Type B pancreatic cell (in vitro differentiated cells): ENCODE data around the gene RNF180. TPM values are rescaled to one million over a fixed set of nuclear protein-coding genes. Genes with fewer than 3 reads are reported as not detected.

ENCODE experiments used
- DNase-seq: peaks from one replicate; pipeline ENCODE4 v3.0.0; 2021; ENCODE audit warnings: mixed read lengths; ENCODE audit not compliant: unreplicated experiment; ENCODE audit errors: extremely low spot score
- H3K27ac Mint-ChIP-seq: 2 replicates; pipeline ENCODE4 v1.8.0; 2021; ENCODE audit warnings: mild to moderate bottlenecking, mixed read lengths
- H3K27me3 Mint-ChIP-seq: 2 replicates; pipeline ENCODE4 v1.8.0; 2021; ENCODE audit warnings: mixed read lengths
- H3K36me3 Mint-ChIP-seq: 2 replicates; pipeline ENCODE4 v1.8.0; 2021; ENCODE audit warnings: mixed read lengths
- H3K4me1 Mint-ChIP-seq: one replicate; pipeline ENCODE4 v1.8.0; 2021; ENCODE audit warnings: mixed read lengths; ENCODE audit not compliant: unreplicated experiment
- H3K4me3 Mint-ChIP-seq: 2 replicates; pipeline ENCODE4 v1.8.0; 2021; ENCODE audit warnings: mild to moderate bottlenecking, mixed read lengths
- H3K9me3 Mint-ChIP-seq: 2 replicates; pipeline ENCODE4 v1.8.0; 2021; ENCODE audit warnings: mixed read lengths
- CTCF ChIP-seq: fragments of 200-600 bp; sonication (generic); conservative IDR thresholded peaks from 2 replicates; pipeline ENCODE4 v1.5.0; 2021; ENCODE audit warnings: antibody characterized with exemption, mild to moderate bottlenecking
- long read RNA-seq: library from polyadenylated mRNA; unstranded; transcript quantifications from one replicate; pipeline ENCODE4 v2.0.0, GENCODE V29; 2020
- total RNA-seq: library from RNA; stranded (reverse); gene quantifications from 2 replicates; pipeline ENCODE4 v1.2.1, GENCODE V29; 2021; ENCODE audit warnings: low replicate concordance

Gene RNF180
- 3.9 and 4.0 TPM in 2 replicates for total RNA-seq
- long read RNA-seq, full-length matches to known transcripts: 5 of 10 reads
- long read RNA-seq, partial matches to known transcripts: 5 of 10 reads
- long read RNA-seq, other reads (novel, unspliced or antisense): 0 of 10 reads

- DNase-seq: peak; percentile 77
- TF ChIP-seq CTCF: no peak
- no peaks in the 10 kb centered on the region for H3K9me3 Mint-ChIP-seq
- peaks cover 41% of the 10 kb centered on the region for H3K27me3 Mint-ChIP-seq
- H3K4me1 Mint-ChIP-seq: peaks cover 5% of the 10 kb centered on the region
- H3K4me3 Mint-ChIP-seq: peak within 1 kb of the TSS; percentile 93
- no peaks in the 10 kb centered on the region for H3K36me3 Mint-ChIP-seq
- H3K27ac Mint-ChIP-seq: peak within 1 kb of the TSS; percentile 86
Measured at GRCh38 chr5:64165500-64166200, at the start of gene RNF180. RNF180 (plus strand) TSS chr5:64165843; CDS start chr5:64200808, 34,965 bp downstream.

- peaks cover 1% of the 10 kb centered on the region for H3K27me3 Mint-ChIP-seq
- no peaks in the 10 kb centered on the region for H3K9me3 Mint-ChIP-seq
- DNase-seq: no peak
- no peak for TF ChIP-seq CTCF
- H3K27ac Mint-ChIP-seq: no peak overlapping the region
- H3K36me3 Mint-ChIP-seq: no peaks in the 10 kb centered on the region
- H3K4me1 Mint-ChIP-seq: no peaks in the 10 kb centered on the region
- H3K4me3 Mint-ChIP-seq: no peak overlapping the region
Measured at GRCh38 chr5:64125521-64125920, 40.1 kb upstream of the RNF180 start.

- H3K9me3 Mint-ChIP-seq: no peaks in the 10 kb centered on the region
- no peak overlapping the region for H3K4me3 Mint-ChIP-seq
- H3K27me3 Mint-ChIP-seq: no peaks in the 10 kb centered on the region
- H3K27ac Mint-ChIP-seq: no peak overlapping the region
- H3K4me1 Mint-ChIP-seq: no peaks in the 10 kb centered on the region
- no peak for TF ChIP-seq CTCF
- no peaks in the 10 kb centered on the region for H3K36me3 Mint-ChIP-seq
- no peak for DNase-seq
Measured at GRCh38 chr5:64126202-64126741, 39.4 kb upstream of the RNF180 start.

- no peak for TF ChIP-seq CTCF
- no peaks in the 10 kb centered on the region for H3K4me1 Mint-ChIP-seq
- no peak overlapping the region for H3K4me3 Mint-ChIP-seq
- peaks cover 3% of the 10 kb centered on the region for H3K27me3 Mint-ChIP-seq
- H3K9me3 Mint-ChIP-seq: no peaks in the 10 kb centered on the region
- no peak for DNase-seq
- H3K27ac Mint-ChIP-seq: no peak overlapping the region
- no peaks in the 10 kb centered on the region for H3K36me3 Mint-ChIP-seq
Measured at GRCh38 chr5:64140018-64140417, 25.6 kb upstream of the RNF180 start.

GRCh38 chr5:64144425-64145215 lies 21.0 kb upstream of the RNF180 start:
- no peak for TF ChIP-seq CTCF
- Mint-ChIP-seq H3K9me3 (no peaks in the 10 kb centered on the region), H3K4me1 (no peaks in the 10 kb centered on the region), H3K36me3 (no peaks in the 10 kb centered on the region), H3K27ac (no peak overlapping the region), H3K4me3 (no peak overlapping the region), H3K27me3 (peaks cover 6% of the 10 kb centered on the region)
- no peak for DNase-seq
